ENCODE measurements around the gene EXOC8. TPM values are rescaled to one million over a fixed set of nuclear protein-coding genes. Genes with fewer than 3 reads are reported as not detected.
"Not testable (repeated sequence)": the region's sequence is repeated elsewhere in the genome, so short reads cannot be mapped to it uniquely, and the experiment has no call there.

Gene EXOC8
- total RNA-seq, 2 experiments from 2014 or later, result 21.9 to 22.7 TPM

DNA sequence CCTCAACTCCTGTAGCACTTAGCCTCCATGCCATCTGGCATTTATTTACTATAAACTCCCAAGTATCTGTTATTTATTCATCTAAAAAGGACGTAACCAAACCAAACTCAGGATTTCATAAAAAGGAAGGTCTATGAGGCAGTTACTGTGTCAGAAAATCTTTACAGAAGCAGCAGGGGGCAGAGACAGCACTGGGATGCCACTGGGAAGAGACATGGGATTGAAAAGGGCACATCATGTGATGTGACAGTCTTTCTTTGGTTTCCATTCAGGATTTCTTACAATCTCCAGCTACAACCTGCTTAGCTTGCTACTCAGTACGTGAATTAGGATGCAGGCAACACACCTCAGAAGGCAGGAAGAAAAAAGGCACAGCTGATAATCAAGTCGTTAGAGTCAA, 31.6 kb upstream of the EXOC8 start:
- Mint-ChIP-seq H3K9me3 (no peaks in the 10 kb centered on the region), H3K27me3 (no peaks in the 10 kb centered on the region), H3K36me3 (ENCODE audit: low read depth) (peaks cover 38% of the 10 kb centered on the region), H3K4me1 (no peaks in the 10 kb centered on the region), H3K4me3 (no peak overlapping the region), H3K27ac (no peak overlapping the region)
- POLR2A ChIA-PET, result interaction anchor here (1.6 kb wide), 1 partner anchor 51 kb away, joined by 4 read pairs; no protein-coding TSS in a partner anchor
- DNase-seq, result no peak
- CTCF ChIA-PET, result no interaction called here

DNA sequence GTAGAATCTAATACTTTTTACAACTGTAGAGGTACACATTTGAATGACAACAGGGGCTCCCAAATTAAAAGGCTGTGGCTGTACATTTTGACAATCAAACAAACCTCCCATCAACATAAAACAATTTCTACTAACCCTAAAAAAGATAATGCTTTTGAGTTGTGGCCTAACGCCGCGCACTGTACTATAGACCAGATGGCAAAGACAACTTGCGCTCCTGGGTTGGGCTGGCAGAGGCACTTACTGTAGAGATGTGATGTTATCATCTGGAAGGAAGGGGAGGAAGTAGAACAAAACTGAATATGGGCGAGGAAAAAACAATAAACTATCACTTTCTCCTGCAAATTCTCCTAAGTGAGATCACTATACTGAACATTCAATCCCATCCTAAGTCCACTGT, 26.5 kb upstream of the EXOC8 start:
- POLR2A ChIA-PET, result interaction anchor here (1.0 kb wide), 1 partner anchor 27 kb away, joined by 3 read pairs; the partner anchor contains the start of gene EXOC8
- H3K27ac Mint-ChIP-seq, result no peak overlapping the region
- no peak overlapping the region for H3K4me3 Mint-ChIP-seq
- no peak for DNase-seq
- no peaks in the 10 kb centered on the region for H3K27me3 Mint-ChIP-seq
- no peaks in the 10 kb centered on the region for H3K9me3 Mint-ChIP-seq
- CTCF ChIA-PET, result interaction anchor here (1.1 kb wide), 1 partner anchor 49 kb away, joined by 3 read pairs; no protein-coding TSS in a partner anchor
- peaks cover 59% of the 10 kb centered on the region for H3K36me3 Mint-ChIP-seq (ENCODE audit: low read depth)
- no peaks in the 10 kb centered on the region for H3K4me1 Mint-ChIP-seq

DNA sequence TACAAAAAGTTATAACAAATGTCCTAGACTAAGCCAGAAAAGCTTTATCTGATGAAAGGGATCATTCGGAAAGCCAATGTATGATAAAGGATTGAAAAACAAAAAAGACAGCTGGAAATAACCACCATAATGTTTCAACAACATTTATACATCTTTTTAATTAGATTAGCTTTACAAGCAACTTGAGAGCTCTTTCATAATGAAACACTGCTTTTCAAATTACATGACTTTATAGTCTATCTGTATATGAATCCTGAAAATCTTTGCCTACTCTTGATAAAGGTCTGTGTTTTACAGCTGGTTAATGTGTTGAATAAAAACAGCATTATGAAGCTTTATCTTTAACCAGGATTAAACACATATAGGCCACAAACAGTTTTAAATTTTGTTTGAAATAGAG, 26.0 kb upstream of the EXOC8 start:
- DNase-seq, result no peak

DNA sequence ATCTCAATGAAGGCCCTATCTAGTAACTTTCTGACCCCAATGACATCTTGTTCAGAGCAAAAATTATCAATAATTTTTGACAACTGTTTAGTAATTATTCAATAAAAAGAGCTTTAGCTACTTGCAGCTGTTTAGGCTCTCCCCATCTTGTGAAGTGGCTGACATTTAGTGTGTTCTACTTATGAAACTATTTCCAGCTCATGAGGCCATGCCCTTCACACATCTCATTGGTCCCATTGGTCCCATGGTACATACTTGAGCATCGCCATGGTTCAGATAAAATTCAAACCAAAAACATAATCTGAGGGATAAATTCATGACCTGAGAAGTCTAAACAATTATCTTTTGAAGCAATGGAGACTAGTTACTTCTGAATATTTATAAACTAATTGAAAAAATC, 24.7 kb upstream of the EXOC8 start:
- CTCF ChIA-PET, result interaction anchor here (1.1 to 1.7 kb wide), 3 partner anchors 27 to 241 kb away, joined by 4 to 8 read pairs (median 5); no protein-coding TSS in a partner anchor
- H3K27me3 Mint-ChIP-seq, result no peaks in the 10 kb centered on the region
- peaks cover 6% of the 10 kb centered on the region for H3K4me1 Mint-ChIP-seq
- POLR2A ChIA-PET, result interaction anchor here (1.0 to 1.1 kb wide), 2 partner anchors 25 to 167 kb away, joined by 3 to 4 read pairs; partner anchors contain the start of genes EXOC8 and SPRTN
- no peak overlapping the region for H3K27ac Mint-ChIP-seq
- no peak overlapping the region for H3K4me3 Mint-ChIP-seq
- peaks cover 48% of the 10 kb centered on the region for H3K36me3 Mint-ChIP-seq (ENCODE audit: low read depth)
- no peaks in the 10 kb centered on the region for H3K9me3 Mint-ChIP-seq
- no peak for DNase-seq

More for the DNA sequence above, 26.0 kb upstream of the EXOC8 start:
- H3K27me3 Mint-ChIP-seq, result no peaks in the 10 kb centered on the region
- ChIA-PET CTCF (interaction anchor here (1.0 to 1.7 kb wide), 4 partner anchors 40 to 240 kb away, joined by 3 to 8 read pairs (median 4); no protein-coding TSS in a partner anchor), POLR2A (no interaction called here)
- peaks cover 56% of the 10 kb centered on the region for H3K36me3 Mint-ChIP-seq (ENCODE audit: low read depth)
- no peaks in the 10 kb centered on the region for H3K9me3 Mint-ChIP-seq
- no peaks in the 10 kb centered on the region for H3K4me1 Mint-ChIP-seq
- H3K4me3 Mint-ChIP-seq, result no peak overlapping the region
- H3K27ac Mint-ChIP-seq, result no peak overlapping the region

DNA sequence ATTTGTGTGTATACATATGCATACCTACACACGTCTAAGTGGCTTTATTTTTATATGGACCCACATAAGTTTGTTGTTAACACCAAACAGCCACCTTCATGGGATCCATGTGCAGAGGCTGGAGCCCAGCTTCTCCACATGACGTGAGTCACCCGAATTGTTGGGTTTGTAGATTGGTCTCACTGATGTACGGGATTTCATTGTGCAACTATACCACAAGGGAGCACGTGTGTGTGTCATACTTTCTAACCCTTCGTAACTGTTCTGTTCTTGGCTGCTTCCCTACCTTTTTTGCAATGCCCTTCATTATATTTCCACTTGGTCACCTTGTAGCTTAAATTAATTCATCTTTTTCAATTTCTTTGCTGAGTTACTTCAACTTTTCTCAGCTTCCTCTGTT, 21.5 kb upstream of the EXOC8 start:
- Mint-ChIP-seq H3K27me3 (no peaks in the 10 kb centered on the region), H3K4me1 (peaks cover 6% of the 10 kb centered on the region), H3K9me3 (no peaks in the 10 kb centered on the region), H3K36me3 (ENCODE audit: low read depth) (peaks cover 28% of the 10 kb centered on the region), H3K27ac (no peak overlapping the region), H3K4me3 (no peak overlapping the region)
- POLR2A ChIA-PET, result interaction anchor here (1.0 kb wide), 1 partner anchor 171 kb away, joined by 3 read pairs; no protein-coding TSS in a partner anchor
- CTCF ChIA-PET, result interaction anchor here (0.9 to 3.2 kb wide), 4 partner anchors 11 to 243 kb away, joined by 3 to 37 read pairs (median 4); partner anchors contain the start of genes EXOC8 and SPRTN
- DNase-seq, result no peak

DNA sequence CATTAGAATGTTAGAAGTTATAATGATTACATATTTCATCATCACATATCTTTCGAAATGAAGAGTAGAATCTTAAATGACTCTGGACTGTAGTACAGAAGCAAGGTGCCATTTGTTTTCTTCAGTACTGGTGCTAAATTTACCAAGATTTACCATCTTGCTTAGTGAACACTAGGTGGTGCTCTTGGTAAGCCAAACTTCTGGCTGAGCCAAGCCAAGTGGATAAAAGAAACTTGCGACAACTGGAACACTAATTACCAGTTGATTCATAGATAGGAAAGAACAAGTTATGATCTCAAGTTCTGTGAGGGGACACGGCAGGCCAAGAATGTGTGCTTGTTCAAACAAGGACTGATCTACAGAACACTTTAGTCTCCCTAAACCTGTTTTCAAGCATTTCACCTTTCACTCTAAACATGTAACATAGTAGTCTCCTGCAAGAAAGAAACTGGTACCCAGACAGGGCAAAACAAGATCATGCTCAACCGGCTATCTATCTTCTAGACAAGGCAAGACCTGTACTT, 20.2 kb upstream of the EXOC8 start:
- CTCF ChIA-PET, result interaction anchor here (0.8 to 3.2 kb wide), 20 partner anchors 10 to 535 kb away, joined by 3 to 37 read pairs (median 4); partner anchors contain the start of genes EXOC8 and SPRTN
- DNase-seq, result peak; percentile 33
- Mint-ChIP-seq H3K4me1 (peaks cover 6% of the 10 kb centered on the region), H3K36me3 (ENCODE audit: low read depth) (peaks cover 24% of the 10 kb centered on the region), H3K9me3 (no peaks in the 10 kb centered on the region), H3K4me3 (no peak overlapping the region), H3K27me3 (no peaks in the 10 kb centered on the region), H3K27ac (no peak overlapping the region)
- POLR2A ChIA-PET, result interaction anchor here (1.0 kb wide), 1 partner anchor 173 kb away, joined by 3 read pairs; no protein-coding TSS in a partner anchor

DNA sequence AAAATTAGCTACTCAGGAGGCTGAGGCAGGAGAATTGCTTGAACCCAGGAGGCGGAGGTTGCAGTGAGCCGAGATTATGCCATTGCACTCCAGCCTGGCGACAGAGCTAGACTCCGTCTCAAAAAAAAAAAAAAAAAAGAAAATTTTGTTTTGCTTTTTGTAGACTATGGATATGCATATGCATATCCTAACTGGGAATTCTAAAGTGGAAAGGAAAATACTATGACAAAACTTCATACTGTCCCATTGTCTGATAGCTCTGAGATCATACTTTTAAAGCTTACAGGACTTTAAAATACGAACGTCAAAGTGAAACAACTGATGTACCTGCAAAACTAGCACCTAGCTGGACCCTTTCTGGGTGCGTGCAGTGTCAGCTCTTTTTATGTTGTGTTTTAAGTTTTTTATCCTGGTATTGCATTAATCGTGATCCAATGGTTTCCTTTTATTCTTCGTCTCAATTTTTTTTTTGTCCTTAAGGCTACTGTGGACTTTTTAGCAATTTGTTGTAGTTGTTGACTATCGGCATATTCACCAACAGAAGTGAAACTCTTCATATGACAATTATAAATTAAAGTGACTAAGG, 19.6 kb upstream of the EXOC8 start:
- H3K27ac Mint-ChIP-seq, result no peak overlapping the region
- ChIA-PET CTCF (interaction anchor here (0.8 to 3.2 kb wide), 20 partner anchors 10 to 535 kb away, joined by 3 to 37 read pairs (median 4); partner anchors contain the start of genes EXOC8 and SPRTN), POLR2A (interaction anchor here (0.7 to 1.1 kb wide), 3 partner anchors 173 to 246 kb away, joined by 3 read pairs; no protein-coding TSS in a partner anchor)
- no peak for DNase-seq
- H3K4me1 Mint-ChIP-seq, result peaks cover 6% of the 10 kb centered on the region
- no peaks in the 10 kb centered on the region for H3K9me3 Mint-ChIP-seq
- peaks cover 25% of the 10 kb centered on the region for H3K36me3 Mint-ChIP-seq (ENCODE audit: low read depth)
- H3K4me3 Mint-ChIP-seq, result no peak overlapping the region
- H3K27me3 Mint-ChIP-seq, result no peaks in the 10 kb centered on the region

DNA sequence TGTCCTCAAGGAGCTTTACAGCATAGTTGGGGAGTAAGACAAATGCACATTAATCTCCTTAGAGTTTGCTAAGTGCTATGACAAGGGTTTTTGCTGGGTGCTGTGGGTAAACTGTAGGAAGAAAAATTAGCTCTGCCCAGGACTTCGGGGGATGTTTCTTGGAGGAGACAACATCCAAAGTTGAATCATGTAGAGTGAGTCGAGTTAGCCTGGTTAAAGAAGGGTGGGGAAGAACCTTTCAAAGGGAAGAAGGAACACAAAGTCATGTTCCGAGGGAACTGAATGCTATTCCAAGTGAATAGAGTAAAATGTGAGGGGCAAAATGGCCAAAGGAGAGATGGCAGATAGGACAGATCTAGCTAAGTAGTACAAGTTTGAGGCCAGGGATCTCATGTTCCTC, 17.5 kb upstream of the EXOC8 start:
- Mint-ChIP-seq H3K27ac (no peak overlapping the region), H3K27me3 (no peaks in the 10 kb centered on the region), H3K4me1 (peaks cover 6% of the 10 kb centered on the region), H3K9me3 (no peaks in the 10 kb centered on the region), H3K36me3 (ENCODE audit: low read depth) (peaks cover 17% of the 10 kb centered on the region), H3K4me3 (no peak overlapping the region)
- ChIA-PET POLR2A (interaction anchor here (0.7 to 1.3 kb wide), 4 partner anchors 16 to 233 kb away, joined by 3 to 4 read pairs (median 3); partner anchors contain the start of gene EXOC8), CTCF (interaction anchor here (1.1 kb wide), 1 partner anchor 248 kb away, joined by 3 read pairs; no protein-coding TSS in a partner anchor)
- no peak for DNase-seq

DNA sequence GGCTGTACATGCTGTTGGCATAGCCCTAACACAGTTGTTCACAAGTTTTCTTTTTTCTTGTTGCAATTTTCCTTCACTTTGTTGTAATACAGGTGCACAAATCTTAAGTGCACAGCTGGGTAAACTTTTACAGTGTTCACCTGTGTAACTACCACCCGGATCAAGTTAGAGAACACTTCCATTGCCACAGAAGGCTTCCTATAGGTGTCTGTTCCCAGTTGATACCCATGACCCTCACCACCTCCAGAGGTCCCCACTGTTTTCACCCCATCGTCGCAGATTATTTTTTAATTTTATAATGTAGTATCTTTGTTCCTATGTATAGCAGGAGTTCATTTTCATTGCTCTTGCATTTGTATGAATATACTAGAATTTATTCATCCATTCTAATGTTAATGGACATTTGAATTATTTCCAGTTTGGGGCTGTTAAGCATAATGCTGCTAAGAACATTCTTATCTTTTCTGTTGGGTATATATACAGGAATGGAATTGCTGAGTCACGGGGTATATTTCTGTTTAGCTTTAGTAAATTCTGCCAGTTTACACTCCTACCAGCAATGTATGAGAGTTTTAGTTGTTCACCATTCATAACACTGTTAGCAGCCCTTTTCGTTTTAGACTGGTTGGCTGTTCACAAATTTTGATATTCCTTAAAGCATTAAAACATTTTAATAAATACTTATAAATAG, 16.8 kb upstream of the EXOC8 start:
- no peaks in the 10 kb centered on the region for H3K9me3 Mint-ChIP-seq
- H3K27me3 Mint-ChIP-seq, result no peaks in the 10 kb centered on the region
- H3K4me3 Mint-ChIP-seq, result no peak overlapping the region
- H3K27ac Mint-ChIP-seq, result no peak overlapping the region
- no peak for DNase-seq
- POLR2A ChIA-PET, result interaction anchor here (0.8 to 1.0 kb wide), 2 partner anchors 16 to 67 kb away, joined by 3 to 4 read pairs; no protein-coding TSS in a partner anchor
- peaks cover 17% of the 10 kb centered on the region for H3K36me3 Mint-ChIP-seq (ENCODE audit: low read depth)
- CTCF ChIA-PET, result no interaction called here
- peaks cover 6% of the 10 kb centered on the region for H3K4me1 Mint-ChIP-seq

DNA sequence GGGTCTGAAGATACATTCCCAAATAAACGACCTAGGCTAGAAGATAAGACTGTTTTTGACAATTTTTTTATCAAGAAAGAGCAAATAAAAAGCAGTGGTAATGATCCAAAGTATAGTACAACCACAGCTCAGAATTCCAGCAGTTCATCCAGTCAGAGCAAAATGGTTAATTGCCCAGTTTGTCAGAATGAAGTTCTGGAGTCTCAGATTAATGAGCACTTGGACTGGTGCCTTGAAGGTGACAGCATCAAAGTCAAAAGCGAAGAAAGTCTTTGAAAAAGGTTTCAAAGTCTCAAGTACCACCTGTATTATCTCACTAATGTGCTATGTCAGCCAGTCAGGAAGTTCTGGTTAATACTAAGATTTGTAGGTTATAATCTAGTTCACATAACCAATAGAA, 15.4 kb upstream of the EXOC8 start:
- Mint-ChIP-seq H3K4me1 (peaks cover 5% of the 10 kb centered on the region), H3K27me3 (no peaks in the 10 kb centered on the region), H3K27ac (no peak overlapping the region), H3K4me3 (no peak overlapping the region), H3K36me3 (ENCODE audit: low read depth) (peaks cover 23% of the 10 kb centered on the region), H3K9me3 (no peaks in the 10 kb centered on the region)
- DNase-seq, result no peak
- CTCF ChIA-PET, result no interaction called here
- POLR2A ChIA-PET, result no interaction called here

DNA sequence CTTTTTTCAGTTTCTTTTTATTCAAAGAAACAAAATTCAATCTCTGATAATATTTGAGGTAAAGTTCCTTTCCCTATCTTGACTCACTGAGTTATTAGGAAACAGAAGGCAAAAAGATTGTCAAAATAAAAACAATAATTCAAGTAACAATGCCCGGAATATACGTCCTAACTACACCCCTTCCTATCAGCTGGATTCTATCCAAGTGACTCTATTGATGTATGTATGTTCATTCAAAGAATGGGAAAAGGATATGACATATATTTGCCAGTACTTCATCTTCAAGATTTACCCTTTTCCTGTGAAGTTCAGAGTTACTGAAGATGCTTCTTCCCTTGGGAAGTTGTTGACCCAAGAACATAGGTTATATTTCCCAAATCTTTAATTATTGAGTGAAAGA, 14.2 kb upstream of the EXOC8 start:
- H3K4me3 Mint-ChIP-seq, result no peak overlapping the region
- ChIA-PET POLR2A (interaction anchor here (1.6 kb wide), 1 partner anchor 14 kb away, joined by 6 read pairs; the partner anchor contains the start of genes EXOC8 and SPRTN), CTCF (no interaction called here)
- no peak for DNase-seq
- no peak overlapping the region for H3K27ac Mint-ChIP-seq
- no peaks in the 10 kb centered on the region for H3K9me3 Mint-ChIP-seq
- peaks cover 25% of the 10 kb centered on the region for H3K36me3 Mint-ChIP-seq (ENCODE audit: low read depth)
- no peaks in the 10 kb centered on the region for H3K27me3 Mint-ChIP-seq
- H3K4me1 Mint-ChIP-seq, result no peaks in the 10 kb centered on the region

DNA sequence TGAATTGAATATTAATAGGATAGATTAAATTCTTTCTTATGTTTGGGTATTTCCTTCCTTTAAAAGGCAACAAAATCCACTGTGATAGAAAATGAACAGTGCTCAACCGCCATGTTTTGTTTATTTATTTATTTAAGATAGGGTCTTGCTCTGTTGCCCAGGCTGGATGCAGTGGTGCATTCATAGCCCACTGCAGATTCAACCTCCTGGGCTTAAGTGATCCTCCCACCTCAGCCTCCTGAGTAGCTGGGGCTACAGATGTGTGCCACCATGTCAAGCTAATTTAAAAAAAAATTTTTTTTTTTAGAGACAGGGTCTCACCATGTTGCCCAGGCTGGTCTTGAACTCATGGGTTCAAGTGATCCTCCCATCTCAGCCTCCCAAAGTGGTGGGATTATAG, 11.2 kb upstream of the EXOC8 start:
- ChIA-PET CTCF (interaction anchor here (1.0 kb wide), 1 partner anchor 11 kb away, joined by 4 read pairs; the partner anchor contains the start of genes EXOC8 and SPRTN), POLR2A (interaction anchor here (2.5 kb wide), 1 partner anchor 10 kb away, joined by 12 read pairs; the partner anchor contains the start of genes EXOC8 and SPRTN)
- not testable (repeated sequence) for H3K9me3 Mint-ChIP-seq, H3K4me3 Mint-ChIP-seq, H3K27ac Mint-ChIP-seq, H3K27me3 Mint-ChIP-seq, H3K4me1 Mint-ChIP-seq, DNase-seq
- H3K36me3 Mint-ChIP-seq (ENCODE audit: low read depth), result peaks cover 25% of the 10 kb centered on the region

Measured in activated CD4-positive, alpha-beta memory T cell treated with anti-CD3 and anti-CD28 coated beads, Interleukin-2, amount 10 ng/mL, durations not matched to agents 7 days and 5 days (primary cell).